HG03520 (cell line): Measurements from ENCODE around the gene E2F2.
"Not testable (repeated sequence)": the region's sequence is repeated elsewhere in the genome, so short reads cannot be mapped to it uniquely, and the experiment has no call there.

Source experiments
- ATAC-seq: cut with Tn5 transposase; IDR thresholded peaks from one replicate; pipeline ENCODE4 v1.9.1; 2021; ENCODE audit warnings: mild to moderate bottlenecking, moderate library complexity; ENCODE audit not compliant: unreplicated experiment

The E2F2 gene

DNA sequence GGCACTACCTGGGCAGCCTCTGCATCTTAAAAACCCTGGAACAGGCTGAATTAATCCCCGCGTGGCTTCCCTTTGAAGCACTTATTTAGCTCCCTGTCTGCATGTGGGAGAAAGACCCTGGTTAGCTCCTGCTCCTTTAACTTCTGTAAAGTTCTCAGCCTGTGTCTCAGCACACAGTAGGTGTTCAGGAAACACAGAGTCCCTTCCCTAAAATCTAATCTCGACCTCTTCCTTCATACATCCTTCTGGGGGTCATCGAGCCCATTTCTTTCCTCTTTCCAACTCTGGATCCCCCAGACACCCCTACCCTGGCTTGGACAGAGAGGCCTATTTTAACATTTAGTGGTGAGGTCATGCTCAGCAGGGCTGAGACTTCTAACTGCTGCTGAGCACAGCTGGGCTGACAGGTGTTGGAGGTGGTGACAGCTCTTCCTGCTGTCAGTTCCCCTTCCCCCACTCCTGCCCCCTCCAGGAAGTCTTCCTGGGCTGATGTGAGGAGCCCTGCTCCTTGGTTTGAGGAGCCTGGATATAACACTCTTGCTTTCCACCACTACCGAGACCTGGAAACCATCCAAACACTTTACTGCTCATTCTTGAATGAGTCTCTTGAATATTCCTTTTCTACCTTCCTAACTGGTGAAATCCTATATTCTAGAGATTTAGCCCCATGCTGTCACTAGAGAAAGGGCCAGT, 5.3 kb downstream of the E2F2 start:
- no peak for ATAC-seq

DNA sequence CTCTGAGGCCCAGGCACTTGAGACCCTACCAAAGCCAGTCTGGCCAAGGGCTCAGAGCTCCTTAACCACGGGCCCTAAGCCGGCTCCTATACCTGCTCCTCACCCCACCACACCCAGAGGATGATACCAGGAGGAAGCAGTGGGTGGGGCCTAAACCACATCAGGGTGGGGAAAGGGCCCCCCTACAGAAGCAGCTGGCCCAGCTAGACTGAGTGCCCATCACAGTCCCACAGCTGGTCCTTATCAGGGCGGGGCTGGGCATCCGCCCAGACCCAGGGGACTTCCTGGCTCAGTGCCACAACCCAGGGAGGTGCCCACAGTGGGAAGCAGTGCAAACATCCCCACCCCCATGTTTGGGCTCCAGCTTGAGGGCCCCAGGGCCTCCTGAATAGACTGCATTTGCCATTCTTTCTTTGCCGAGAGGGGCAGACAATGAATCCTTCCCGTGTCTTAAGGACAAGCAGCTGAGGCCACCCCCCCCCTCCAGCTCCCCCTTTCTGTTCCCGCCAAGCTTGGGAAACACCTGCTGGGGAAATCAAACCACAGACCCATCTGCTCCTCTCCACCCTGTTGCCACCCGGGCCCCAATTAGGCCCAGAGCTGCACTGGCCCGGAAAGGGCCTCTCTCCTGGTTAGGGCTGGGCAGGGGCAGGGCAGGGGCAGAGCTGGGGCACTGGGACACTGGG, 6.2 kb downstream of the E2F2 start:
- ATAC-seq = no peak

DNA sequence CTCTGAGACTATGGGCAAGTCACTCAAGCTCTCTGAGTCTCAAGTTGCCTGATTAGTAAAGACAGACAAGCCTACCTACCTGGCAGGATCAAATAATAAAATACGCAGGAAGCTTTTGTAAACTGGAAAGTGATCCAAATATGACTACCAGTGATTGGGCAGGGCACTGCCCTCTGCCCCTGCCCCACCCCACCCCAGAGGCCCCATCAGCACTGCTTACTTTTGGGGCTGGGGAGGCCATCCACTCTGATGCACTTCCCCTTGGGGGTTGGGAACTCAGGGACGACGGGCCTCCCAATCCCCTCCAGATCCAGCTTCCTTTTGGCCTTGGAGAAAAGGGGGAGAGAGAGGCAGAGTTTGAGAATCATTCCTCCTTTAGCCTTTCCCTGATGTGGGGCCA, 6.9 kb downstream of the E2F2 start:
- no peak for ATAC-seq

DNA sequence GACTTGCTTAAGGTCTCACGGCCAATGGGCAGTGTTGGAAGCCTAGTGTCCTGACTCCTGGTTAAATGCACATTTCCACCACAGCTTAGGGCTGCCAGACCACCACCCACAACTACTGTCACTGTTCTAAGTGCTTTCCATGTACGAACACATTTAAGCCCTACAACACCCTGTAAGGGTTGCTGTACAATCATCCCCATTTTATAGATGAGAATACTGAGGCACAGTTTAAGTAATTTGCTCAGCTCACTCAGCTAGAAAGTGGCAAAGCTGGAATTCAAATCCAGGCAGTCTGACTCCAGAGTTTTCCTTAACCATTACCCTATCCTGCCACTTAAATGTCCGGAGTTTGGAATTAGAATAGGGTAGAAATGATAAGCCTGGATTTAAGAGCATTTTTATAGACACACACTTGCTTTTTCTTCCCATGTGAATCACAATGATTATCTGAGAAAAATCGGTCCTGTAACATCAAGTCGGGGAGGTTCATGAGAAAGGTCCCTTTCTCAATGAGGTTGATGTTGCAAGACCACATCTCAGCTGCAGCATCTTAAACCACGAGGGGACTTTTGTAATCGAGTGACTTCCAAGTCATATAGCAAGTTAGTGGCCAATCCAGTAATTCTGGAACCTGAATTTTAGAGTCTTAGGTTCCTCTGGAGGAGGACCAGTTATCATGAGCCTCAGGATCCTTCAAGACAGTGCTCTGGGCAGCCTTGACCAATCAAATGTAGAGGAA, 8.6 kb downstream of the E2F2 start:
- no peak for ATAC-seq

DNA sequence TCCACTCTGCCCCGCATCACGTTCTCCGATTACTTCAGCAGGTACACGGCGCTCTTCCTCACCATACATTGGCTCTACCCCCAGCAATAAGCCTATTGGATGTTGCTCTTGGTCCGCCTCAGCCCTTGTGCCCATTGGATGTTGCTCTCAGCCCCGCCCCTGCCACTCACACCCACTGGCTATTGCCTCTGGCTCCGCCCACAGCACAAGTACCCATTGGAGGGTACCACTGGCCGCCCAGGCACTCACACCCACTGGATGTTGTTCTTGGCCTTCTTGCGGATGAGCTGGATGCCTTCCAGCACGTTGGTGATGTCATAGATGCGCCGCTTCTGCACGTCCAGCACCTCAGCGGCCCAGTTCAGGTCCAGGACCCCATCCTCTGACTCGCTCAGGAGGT, 9.4 kb downstream of the E2F2 start:
- ATAC-seq = no peak

DNA sequence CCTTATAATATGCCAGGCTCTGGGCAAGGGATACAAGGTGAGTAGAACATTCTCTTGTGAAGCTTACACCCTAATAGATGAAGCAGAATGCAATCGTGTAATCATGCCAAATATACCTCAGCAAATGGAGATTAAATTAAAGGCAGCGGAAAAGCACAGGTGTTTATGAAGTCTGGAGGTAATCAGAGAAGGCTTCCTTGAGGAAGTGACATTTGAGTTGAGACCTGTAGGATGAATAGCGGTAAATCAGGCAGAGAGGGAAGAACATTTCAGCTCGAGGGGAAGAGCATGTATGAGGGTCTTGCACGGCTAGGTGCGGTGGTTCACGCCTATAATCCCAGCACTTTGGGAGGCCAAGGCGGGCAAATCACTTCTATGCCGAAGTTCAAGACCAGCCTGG, 13.5 kb downstream of the E2F2 start:
- ATAC-seq = no peak

DNA sequence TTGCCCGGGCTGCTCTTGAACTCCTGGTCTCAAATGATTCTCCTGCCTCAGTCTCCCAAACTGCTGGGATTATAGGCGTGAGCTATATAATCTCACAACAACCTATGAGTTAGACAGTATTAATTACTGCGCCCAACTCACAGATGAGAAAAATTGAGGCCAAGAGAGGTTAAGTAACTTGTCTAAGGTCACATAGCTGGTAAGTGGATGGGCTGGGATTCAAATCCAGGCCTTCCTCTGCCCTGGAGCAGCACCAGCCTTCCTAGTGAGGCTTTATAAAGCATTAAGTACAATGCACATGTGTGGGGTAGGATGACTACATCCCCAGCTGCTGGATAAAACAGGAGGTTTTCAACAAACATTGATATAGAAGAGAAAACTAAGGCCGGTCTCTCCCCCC, 15.1 kb downstream of the E2F2 start:
- no peak for ATAC-seq

DNA sequence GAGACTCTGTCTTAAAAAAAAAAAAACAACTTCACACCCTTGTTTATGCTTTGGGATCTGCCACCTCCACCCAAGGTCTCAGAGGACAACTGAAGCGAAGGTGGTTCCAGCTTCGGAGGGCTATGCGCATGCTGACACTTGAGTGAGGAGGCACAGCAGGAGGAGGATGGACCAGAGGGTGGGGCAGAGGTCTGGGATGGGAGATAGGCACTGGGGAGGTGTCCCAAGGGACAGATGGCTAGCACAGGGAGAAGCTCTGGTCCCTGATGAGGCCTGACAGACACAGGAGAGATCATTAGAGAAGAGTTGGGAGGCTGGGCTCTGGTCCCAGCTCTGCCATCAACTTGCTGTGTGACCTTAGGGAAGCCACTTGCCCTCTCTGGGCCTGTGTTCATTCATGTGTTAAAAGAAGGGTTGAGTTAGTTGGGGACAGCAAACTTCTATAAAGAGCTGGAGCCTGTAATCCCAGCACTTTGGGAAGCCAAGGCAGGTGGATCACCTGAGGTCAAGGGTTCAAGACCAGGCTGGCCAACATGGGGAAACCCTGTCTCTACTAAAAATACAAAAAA, 16.8 kb downstream of the E2F2 start:
- ATAC-seq = no peak

DNA sequence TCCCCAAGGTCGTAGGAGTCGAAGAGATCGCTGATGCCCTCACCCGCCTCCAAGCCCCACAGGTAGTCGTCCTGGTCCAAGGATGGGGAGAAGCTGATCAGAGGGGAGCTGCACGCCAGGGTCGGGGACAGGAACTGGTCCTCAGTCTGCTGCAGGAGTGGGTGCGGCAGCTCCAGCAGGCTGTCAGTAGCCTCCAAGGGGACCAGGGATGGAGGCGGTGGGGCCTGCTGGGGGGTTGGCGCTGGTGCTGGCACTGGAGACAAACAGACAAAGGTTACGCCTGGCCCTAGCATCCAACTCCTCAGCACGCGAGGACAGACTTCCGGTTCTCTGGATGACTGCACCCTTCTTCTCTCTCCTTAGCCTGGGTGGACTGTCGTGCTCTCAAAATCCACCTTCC, 21.1 kb downstream of the E2F2 start:
- no peak for ATAC-seq

DNA sequence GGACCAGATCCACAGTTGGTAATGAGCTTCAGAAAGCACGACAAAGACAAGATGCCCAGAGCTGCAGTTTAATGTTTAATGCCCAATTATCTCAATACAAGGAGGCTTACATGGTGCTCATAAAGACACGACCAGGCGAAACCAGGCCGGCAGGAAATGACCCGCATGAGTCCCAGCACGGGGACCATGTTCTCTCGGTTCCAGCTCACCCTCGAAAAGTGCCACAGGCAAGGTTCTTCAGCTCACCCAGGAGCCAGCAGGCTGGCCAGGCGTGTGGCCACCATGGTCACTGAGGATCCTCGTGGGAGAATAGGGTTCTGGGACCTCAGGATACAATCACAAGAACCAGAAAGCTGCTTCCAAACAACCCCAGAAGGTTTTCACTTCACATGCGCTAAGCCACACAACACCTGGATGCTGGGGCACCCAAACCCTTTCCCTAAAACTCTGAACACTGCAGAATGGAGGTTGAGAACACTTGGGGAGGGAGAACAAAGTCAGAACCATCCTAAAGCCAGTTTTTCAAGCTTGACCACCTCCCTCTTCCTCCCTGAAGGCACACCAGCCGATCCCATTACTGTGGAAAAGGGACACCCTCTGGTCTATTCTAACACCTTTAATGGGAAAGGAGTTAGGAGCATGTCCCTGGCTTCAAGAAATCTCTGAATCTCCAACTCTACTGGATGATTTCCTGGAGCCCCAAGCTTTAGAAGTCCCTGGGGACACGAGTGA, 24.5 kb downstream of the E2F2 start:
- ATAC-seq = no peak

DNA sequence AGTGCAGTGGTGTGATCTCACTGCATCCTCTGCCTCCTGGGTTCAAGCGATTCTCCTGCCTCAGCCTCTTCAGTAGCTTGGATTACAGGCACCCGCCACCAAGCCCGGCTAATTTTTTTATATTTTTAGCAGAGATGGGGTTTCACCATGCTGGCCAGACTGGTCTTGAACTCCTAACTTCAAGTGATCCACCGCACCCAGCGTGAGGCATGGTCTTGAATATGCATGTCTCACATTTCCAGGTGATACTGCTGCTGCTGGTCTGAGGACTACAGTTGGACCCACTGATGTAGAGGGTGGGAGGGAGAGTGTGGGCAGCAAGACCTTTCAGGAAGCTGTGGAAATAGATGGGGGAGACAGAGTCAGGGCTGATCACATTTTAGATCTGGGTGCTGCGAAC, 25.2 kb downstream of the E2F2 start:
- ATAC-seq = no peak

DNA sequence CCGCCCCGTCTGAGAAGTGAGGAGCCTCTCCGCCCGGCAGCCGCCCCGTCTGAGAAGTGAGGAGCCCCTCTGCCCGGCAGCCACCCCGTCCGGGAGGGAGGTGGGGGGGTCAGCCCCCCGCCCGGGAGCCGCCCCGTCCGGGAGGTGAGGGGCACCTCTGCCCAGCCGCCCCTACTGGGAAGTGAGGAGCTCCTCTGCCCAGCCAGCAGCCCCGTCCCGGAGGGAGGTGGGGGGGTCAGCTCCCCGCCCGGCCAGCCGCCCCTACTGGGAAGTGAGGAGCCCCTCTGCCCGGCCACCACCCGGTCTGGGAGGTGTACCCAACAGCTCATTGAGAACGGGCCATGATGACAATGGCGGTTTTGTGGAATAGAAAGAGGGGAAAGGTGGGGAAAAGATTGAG, 26.9 kb downstream of the E2F2 start:
- not testable (repeated sequence) for ATAC-seq

DNA sequence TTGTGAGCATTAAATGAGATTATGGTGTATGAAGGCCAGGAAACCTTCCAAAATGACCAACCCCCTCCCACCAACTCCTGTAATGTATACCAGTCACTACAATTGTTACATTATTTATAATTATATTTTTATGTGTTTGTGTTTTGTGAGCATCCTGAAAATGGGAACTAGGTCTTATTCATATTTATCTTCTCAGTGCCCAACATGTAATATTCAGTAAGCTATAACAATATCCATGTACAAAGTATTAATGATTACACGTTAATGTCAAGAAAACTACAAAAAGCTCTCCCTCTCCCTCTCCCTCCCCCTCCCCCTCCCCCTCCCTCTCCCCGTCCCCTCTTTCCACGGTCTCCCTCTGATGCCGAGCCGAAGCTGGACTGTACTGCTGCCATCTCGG, 28.1 kb downstream of the E2F2 start:
- ATAC-seq = no peak

DNA sequence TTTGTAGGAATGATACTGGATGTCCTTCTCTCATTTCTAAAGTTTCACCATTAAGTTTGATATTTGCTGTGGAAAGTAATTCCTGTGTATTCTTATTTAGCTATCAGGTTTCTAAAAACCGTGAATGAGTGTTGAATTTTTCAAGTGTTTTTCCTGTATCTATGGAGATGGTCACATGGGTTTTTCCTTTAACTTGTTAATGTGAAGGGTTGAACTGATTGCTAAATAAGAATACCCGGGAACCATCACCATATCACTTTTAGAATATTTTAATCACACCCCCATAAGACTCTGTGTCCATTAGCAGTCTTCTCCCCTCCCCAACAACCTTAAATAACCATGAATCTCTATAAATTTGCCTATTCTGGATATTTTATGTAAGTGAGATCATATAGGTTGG, 30.6 kb downstream of the E2F2 start:
- ATAC-seq = no peak

DNA sequence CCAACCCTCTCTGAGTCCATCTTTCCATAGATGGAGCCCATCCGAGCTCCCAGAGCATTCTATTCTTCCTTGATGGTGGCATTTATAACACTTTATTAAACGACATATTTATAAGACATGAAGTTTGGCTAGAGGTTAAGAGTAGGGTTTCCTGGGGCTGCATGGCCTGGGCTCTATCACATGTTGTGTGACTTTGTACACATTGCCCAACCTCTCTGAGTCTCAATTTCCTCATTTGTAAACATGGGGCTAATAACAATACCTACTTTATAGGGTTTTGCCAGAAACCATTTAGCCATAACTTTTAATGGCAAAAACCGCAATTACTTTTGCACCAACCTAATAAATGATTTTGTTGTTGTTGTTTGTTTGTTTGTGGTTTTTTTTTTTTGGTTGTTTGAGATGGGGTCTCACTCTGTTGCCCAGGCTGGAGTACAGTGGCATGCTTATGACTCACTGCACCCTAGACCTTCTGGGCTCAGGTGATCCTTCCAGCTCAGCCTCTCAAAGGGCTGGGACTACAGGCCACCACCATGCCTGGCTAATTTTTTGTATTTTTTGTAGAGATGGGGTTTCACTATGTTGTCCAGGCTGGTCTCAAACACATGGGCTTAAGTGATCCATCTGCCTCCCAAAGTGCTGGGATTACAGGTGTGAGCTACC, 33.1 kb downstream of the E2F2 start:
- ATAC-seq = no peak

DNA sequence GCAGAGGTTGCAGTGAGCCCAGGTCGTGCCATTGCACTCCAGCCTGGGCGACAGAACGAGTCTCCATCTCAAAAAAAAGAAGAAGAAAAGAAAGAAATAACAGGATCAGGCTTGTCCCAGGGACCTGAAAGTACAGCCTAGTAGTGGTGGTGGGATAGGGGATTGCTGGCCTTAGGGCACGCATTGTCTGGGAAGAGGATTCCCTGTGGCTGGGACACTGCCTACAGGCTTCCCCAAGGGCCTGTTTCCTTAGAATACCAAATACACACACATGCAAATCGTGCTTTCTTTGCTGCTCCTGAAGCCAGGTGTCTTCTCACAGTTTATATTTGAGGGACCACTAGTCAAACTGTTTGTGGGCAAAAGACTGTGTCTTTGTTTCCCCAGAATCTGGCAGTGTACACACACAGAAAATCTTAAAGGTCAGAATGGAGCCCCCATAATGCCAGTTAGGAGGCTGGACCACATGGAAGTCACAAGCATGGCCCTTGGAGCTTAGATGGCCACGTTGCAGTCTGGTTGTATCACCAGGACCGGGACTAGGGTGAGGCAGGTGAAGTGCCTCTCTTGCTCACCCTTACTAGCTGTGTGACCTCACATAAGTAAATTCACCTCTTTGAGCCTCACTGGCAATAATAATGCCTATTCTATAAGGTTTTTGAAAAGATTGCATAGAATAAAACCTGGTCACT, 34.4 kb downstream of the E2F2 start:
- no peak for ATAC-seq

DNA sequence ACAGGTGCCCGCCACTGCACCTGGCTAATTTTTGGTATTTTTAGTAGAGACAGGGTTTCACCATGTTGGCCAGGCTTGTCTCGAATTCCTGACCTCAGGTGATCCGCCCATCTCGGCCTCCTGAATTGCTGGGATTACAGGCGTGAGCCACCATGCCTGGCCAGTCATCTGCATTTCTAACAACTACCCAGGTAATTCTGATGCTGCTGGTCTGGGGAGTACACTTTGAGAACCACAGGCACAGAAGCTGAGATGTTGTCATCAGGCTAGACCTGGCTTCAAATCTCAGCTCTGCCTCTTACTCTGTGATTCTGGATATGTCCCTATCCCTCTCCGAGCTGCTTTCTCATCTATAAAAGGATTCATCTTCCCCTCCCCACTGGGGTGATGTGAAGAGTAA, 36.2 kb downstream of the E2F2 start:
- ATAC-seq = not testable (repeated sequence)

DNA sequence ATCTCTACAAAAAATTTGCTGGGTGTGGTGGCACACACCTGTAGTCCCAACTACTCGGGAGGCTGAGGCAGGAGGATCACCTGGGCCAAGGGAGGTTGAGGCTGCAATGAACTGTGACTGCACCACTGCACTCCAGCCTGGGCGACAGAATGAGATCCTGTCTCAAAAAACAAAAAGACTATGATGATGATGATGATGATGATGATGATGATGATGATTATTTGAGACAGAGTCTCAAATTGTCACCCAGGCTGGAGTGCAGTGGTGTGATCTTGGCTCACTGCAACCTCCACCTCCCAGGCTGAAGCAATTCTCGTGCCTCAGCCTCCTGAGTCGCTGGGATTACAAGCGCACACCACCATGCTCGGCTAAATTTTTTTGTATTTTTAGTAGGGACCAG, 38.3 kb downstream of the E2F2 start:
- ATAC-seq = not testable (repeated sequence)

DNA sequence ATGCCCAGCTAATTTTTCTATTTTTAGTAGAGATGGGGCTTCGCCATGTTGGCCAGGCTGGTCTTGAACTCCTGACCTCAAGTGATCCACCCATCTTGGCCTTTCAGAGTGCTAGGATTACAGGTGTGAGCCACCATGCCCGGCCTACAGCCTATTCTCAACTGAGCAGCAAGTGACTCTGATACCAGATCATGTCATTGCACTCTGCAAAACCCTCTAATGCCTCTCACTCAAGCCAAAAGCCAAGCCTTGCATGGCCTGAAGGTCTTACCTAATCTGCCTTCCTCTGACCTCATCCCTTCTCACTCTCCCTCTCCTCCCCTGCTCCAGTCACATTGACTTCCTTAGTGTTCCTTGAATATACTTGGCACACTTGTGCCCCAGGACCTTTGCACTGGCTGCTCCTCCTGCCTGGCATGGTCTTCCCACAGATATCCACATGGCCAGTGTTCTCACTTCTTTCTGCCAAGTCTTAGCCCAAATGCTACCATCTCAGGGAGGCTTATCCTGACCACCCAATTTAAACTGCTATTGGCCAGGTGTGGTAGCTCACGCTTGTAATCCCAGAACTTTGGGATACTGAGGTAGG, 38.8 kb downstream of the E2F2 start:
- ATAC-seq = no peak

DNA sequence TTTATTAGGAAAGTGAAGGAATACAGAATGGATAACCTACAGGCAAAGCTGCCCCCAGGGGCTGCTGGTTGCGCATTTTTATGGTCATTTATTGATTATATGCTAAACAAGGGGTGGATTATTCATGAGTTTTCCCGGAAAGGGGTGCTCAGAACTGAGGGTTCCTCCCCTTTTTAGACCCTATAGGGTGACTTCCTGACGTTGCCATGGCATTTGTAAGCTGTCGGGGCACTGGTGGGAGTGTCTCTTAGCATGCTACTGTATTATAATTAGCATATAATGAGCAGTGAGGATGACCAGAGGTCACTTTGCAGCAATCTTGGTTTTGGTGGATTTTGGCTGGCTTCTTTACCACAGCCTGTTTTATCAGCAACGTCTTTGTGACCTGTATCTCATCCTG, 41.2 kb downstream of the E2F2 start:
- no peak for ATAC-seq
